ENCODE results near the gene SNRK. TPM values are rescaled to one million over a fixed set of nuclear protein-coding genes. Genes with fewer than 3 reads are reported as not detected.

SNRK gene
- total RNA-seq, 4 donors from 2014 or later = 41.9 to 96.0 (median 61.1) TPM

- ATAC-seq (ENCODE audit: low FRiP score) (no peak), DNase-seq (ENCODE audit: low spot score) (no peak)
- TF ChIP-seq, protein P1, sequence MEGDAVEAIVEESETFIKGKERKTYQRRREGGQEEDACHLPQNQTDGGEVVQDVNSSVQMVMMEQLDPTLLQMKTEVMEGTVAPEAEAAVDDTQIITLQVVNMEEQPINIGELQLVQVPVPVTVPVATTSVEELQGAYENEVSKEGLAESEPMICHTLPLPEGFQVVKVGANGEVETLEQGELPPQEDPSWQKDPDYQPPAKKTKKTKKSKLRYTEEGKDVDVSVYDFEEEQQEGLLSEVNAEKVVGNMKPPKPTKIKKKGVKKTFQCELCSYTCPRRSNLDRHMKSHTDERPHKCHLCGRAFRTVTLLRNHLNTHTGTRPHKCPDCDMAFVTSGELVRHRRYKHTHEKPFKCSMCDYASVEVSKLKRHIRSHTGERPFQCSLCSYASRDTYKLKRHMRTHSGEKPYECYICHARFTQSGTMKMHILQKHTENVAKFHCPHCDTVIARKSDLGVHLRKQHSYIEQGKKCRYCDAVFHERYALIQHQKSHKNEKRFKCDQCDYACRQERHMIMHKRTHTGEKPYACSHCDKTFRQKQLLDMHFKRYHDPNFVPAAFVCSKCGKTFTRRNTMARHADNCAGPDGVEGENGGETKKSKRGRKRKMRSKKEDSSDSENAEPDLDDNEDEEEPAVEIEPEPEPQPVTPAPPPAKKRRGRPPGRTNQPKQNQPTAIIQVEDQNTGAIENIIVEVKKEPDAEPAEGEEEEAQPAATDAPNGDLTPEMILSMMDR (IDR thresholded peaks at IDR 0.05) = no peak
Measured at GRCh38 chr3:43330981-43331380, 44.6 kb downstream of the SNRK start.

- ATAC-seq (ENCODE audit: low FRiP score) (no peak), DNase-seq (ENCODE audit: low spot score) (no peak)
- TF ChIP-seq, protein P1 (IDR thresholded peaks at IDR 0.05) = no peak
Measured at GRCh38 chr3:43331381-43331780, 45.0 kb downstream of the SNRK start.

DNA sequence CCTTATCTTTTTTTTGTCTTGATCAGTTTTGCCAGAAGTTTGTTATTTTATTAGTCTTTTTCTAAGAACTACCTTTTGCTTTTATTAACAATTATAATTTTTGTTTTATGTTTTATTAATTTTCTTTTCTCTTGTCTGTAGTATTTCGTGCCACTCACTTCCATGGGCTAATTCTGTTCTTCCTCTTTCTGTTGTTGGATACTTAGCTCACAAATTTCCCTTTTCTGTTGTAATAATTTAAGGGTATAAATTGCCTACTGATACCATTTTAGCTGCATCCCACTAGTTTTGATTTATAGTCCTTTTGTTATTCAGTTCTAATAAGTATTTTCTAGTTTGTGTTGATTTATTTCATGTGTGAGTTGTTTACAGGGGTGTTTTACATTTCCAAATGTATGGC, 48.6 kb downstream of the SNRK start:
- DNase-seq (ENCODE audit: low spot score) (no peak), ATAC-seq (ENCODE audit: low FRiP score) (no peak)

DNA sequence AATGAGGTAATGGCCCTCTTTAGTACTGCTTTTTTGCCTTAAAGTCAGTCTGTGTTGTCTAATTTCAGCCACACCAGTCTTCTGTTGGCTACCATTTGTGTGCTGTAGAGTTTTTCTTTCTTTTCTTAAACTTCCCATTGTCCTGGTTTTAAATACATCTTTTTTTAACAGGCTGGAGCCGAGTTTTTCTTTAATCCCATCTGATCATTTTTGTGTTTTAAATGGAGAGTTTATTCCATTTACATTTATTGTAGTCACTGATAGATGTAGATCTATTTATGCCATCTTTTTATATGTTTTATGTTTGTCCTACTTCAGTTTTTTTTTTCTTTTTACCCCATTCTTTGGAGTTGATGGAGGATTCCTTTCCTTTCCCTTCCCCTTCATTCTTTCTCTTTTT, 49.5 kb downstream of the SNRK start:
- TF ChIP-seq, protein P1 (IDR thresholded peaks at IDR 0.05) = no peak
- DNase-seq (ENCODE audit: low spot score) (no peak), ATAC-seq (ENCODE audit: low FRiP score) (no peak)

More for the DNA sequence above, 48.6 kb downstream of the SNRK start:
- TF ChIP-seq, protein P1 (IDR thresholded peaks at IDR 0.05) = no peak

DNA sequence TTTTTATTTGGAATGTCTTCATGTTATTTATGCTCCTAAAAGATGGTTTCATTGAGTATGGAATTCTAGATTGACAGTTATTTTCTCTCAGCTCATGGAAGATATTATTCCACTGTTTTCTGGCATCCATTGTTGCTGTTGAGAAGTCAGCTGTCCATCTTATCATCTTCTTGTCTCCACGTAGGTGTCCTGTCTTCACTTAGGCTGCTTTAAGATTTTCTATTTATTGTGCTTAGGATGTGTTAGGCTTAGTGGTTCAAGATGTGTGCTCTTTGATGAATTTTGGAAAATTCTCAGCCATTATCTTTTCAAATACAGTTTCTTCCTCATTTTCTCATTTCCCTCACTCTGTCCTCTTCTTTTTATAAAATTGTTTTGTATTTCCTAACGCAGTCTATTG, 52.0 kb downstream of the SNRK start:
- DNase-seq (ENCODE audit: low spot score) (no peak), ATAC-seq (ENCODE audit: low FRiP score) (no peak)
- TF ChIP-seq, protein P1 (IDR thresholded peaks at IDR 0.05) = no peak

DNA sequence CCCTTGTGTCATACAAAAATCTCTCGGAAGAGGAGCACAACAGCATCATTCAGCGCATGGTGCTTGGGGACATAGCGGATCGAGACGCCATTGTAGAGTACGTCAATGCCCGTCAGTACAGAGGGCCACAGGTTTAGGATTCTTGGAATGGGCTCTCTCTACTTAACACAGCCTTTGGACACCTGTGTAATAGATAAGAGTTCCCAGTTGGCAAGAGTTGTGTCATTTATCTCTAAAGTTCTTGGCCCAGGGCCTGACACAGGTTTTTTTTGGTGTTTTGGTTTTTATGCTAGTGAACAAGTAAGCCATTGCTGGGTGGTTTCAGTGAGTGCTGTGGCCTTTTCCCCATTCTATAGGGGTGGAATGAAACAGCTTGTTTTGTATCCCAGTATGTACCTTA, 54.1 kb downstream of the SNRK start:
- no peak for ATAC-seq (ENCODE audit: low FRiP score)
- TF ChIP-seq, protein P1 (IDR thresholded peaks at IDR 0.05) = no peak
- DNase-seq (ENCODE audit: low spot score) = no peak

DNA sequence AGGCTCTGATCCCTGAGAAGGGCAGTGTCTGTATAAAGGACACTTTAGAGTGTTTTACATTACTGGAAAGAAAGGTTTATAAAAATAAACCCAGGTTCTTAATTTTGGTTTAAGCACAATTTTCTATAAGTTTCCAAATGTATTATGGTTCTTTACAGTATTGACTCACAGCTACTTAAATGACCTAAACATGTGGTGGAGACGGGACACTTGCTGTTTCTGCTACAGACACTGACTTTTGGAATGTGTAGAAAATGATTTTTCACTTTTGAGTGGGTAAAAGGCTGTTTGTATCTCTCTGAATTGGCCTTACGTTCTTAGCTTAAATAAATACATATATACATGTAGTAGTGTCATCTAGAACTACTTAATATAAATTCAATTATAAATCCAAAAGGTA, 55.4 kb downstream of the SNRK start:
- DNase-seq (ENCODE audit: low spot score) = no peak

More for the DNA sequence above, 55.4 kb downstream of the SNRK start:
- TF ChIP-seq, protein P1 (IDR thresholded peaks at IDR 0.05) = no peak
- ATAC-seq (ENCODE audit: low FRiP score) = no peak

All from omental fat pad (tissue), 4 donors.